HG02610 (cell line): ENCODE results near the gene TLE3.
"Not testable (repeated sequence)": the region's sequence is repeated elsewhere in the genome, so short reads cannot be mapped to it uniquely, and the experiment has no call there.

Experiments used
- ATAC-seq: cut with Tn5 transposase; IDR thresholded peaks from one replicate; pipeline ENCODE4 v1.9.1; 2021; ENCODE audit warnings: mild to moderate bottlenecking, moderate library complexity; ENCODE audit not compliant: unreplicated experiment

Gene TLE3

GRCh38 chr15:70126362-70126761 lies 28.6 kb upstream of the TLE3 start:
- no peak for ATAC-seq

GRCh38 chr15:70125605-70126004 lies 27.9 kb upstream of the TLE3 start:
- no peak for ATAC-seq

GRCh38 chr15:70121624-70122302 lies 24.0 kb upstream of the TLE3 start:
- no peak for ATAC-seq

- ATAC-seq = no peak
Observed at GRCh38 chr15:70120958-70121623, 23.4 kb upstream of the TLE3 start.

GRCh38 chr15:70119911-70120508 lies 22.3 kb upstream of the TLE3 start:
- ATAC-seq = no peak

- no peak for ATAC-seq
Observed at GRCh38 chr15:70118599-70118998, 20.9 kb upstream of the TLE3 start.

- no peak for ATAC-seq
Observed at GRCh38 chr15:70116317-70116716, 18.6 kb upstream of the TLE3 start.

GRCh38 chr15:70114221-70114620 lies 16.5 kb upstream of the TLE3 start:
- no peak for ATAC-seq

- ATAC-seq = no peak
Observed at GRCh38 chr15:70113304-70113700, 15.6 kb upstream of the TLE3 start.

GRCh38 chr15:70112572-70113303 lies 15.0 kb upstream of the TLE3 start:
- ATAC-seq = not testable (repeated sequence)

GRCh38 chr15:70112074-70112395 lies 14.3 kb upstream of the TLE3 start:
- ATAC-seq = no peak

- no peak for ATAC-seq
Observed at GRCh38 chr15:70111203-70112073, 13.7 kb upstream of the TLE3 start.

GRCh38 chr15:70109978-70110377 lies 12.3 kb upstream of the TLE3 start:
- no peak for ATAC-seq

- ATAC-seq = no peak
Observed at GRCh38 chr15:70109531-70109930, 11.8 kb upstream of the TLE3 start.

- ATAC-seq = no peak
Observed at GRCh38 chr15:70103880-70104626, 6.3 kb upstream of the TLE3 start.

GRCh38 chr15:70102827-70103226 lies 5.1 kb upstream of the TLE3 start:
- ATAC-seq = no peak

GRCh38 chr15:70101459-70102113 lies 3.9 kb upstream of the TLE3 start:
- ATAC-seq = no peak

- no peak for ATAC-seq
Observed at GRCh38 chr15:70100474-70101341, 3.0 kb upstream of the TLE3 start.
